Measurements from ENCODE around the gene GLIS1. TPM values are rescaled to one million over a fixed set of nuclear protein-coding genes. Genes with fewer than 3 reads are reported as not detected.

GLIS1 gene
- total and polyA plus RNA-seq, 2 experiments from 2014 or later = 0.26 to 0.31 TPM

GRCh38 chr1:53473463-53473862 is 265.5 kb downstream of the GLIS1 start:
- Histone ChIP-seq H3K27ac (ENCODE audit: low read depth) (no peak overlapping the region), H3K36me3 (ENCODE audit: insufficient read depth) (no peaks in the 10 kb centered on the region), H3K9me2 (ENCODE audit: insufficient read depth) (no peaks in the 10 kb centered on the region), H3F3A (replicated peaks; ENCODE audit: low read depth) (peaks cover 4% of the 10 kb centered on the region; the same call in 1 of the 2 replicates), H4K20me1 (replicated peaks; ENCODE audit: insufficient read depth) (no peaks in the 10 kb centered on the region), H3K4me2 (no peak overlapping the region), H2AFZ (no peak overlapping the region), H3K27me3 (ENCODE audit: insufficient read depth) (no peaks in the 10 kb centered on the region), H3K79me2 (replicated peaks; ENCODE audit: insufficient read depth) (no peaks in the 10 kb centered on the region), H3K4me1 (ENCODE audit: insufficient read depth) (peaks cover 8% of the 10 kb centered on the region), H3K4me3 (no peak overlapping the region)
- H3K36me3 Mint-ChIP-seq (ENCODE audit: low read depth) = no peaks in the 10 kb centered on the region
- H3K4me3 Mint-ChIP-seq = no peak overlapping the region
- DNase-seq (ENCODE audit: low spot score) (no peak), ATAC-seq (no peak)
- no peaks in the 10 kb centered on the region; the same call in 2 of the 3 replicates for H3K9me3 Mint-ChIP-seq
- H3K27me3 Mint-ChIP-seq (ENCODE audit: insufficient read depth, low read depth, poor library complexity) = peaks cover 31% of the 10 kb centered on the region
- H3K27ac Mint-ChIP-seq = no peak overlapping the region
- TF ChIP-seq, protein P1, sequence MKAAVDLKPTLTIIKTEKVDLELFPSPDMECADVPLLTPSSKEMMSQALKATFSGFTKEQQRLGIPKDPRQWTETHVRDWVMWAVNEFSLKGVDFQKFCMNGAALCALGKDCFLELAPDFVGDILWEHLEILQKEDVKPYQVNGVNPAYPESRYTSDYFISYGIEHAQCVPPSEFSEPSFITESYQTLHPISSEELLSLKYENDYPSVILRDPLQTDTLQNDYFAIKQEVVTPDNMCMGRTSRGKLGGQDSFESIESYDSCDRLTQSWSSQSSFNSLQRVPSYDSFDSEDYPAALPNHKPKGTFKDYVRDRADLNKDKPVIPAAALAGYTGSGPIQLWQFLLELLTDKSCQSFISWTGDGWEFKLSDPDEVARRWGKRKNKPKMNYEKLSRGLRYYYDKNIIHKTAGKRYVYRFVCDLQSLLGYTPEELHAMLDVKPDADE (IDR thresholded peaks at IDR 0.05) = no peak
- no peak for TF ChIP-seq STAT1 (IDR thresholded peaks at IDR 0.05; ENCODE audit: unreplicated experiment)
- no peak for TF ChIP-seq EZH2phosphoT487 (IDR thresholded peaks at IDR 0.05; ENCODE audit: unreplicated experiment)
- no peak for TF ChIP-seq REST (IDR thresholded peaks at IDR 0.05; ENCODE audit: unreplicated experiment)
- no peak for TF ChIP-seq ZNF331 (CRISPR knock-in tag; IDR thresholded peaks at IDR 0.05; ENCODE audit: low read depth)
- no peak for TF ChIP-seq JUNB (IDR thresholded peaks at IDR 0.05; ENCODE audit: unreplicated experiment)
- TF ChIP-seq NANOG (IDR thresholded peaks at IDR 0.05; ENCODE audit: borderline replicate concordance) = no peak
- TF ChIP-seq, protein P2, sequence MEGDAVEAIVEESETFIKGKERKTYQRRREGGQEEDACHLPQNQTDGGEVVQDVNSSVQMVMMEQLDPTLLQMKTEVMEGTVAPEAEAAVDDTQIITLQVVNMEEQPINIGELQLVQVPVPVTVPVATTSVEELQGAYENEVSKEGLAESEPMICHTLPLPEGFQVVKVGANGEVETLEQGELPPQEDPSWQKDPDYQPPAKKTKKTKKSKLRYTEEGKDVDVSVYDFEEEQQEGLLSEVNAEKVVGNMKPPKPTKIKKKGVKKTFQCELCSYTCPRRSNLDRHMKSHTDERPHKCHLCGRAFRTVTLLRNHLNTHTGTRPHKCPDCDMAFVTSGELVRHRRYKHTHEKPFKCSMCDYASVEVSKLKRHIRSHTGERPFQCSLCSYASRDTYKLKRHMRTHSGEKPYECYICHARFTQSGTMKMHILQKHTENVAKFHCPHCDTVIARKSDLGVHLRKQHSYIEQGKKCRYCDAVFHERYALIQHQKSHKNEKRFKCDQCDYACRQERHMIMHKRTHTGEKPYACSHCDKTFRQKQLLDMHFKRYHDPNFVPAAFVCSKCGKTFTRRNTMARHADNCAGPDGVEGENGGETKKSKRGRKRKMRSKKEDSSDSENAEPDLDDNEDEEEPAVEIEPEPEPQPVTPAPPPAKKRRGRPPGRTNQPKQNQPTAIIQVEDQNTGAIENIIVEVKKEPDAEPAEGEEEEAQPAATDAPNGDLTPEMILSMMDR (conservative IDR thresholded peaks at IDR 0.05; ENCODE audit: low read depth in 2 of 2) = peak; percentile 44 to 61
- TF ChIP-seq POLR2AphosphoS5 (IDR thresholded peaks at IDR 0.05; ENCODE audit: low read depth) = no peak
- peaks cover 19% of the 10 kb centered on the region for H3K4me1 Mint-ChIP-seq

DNA sequence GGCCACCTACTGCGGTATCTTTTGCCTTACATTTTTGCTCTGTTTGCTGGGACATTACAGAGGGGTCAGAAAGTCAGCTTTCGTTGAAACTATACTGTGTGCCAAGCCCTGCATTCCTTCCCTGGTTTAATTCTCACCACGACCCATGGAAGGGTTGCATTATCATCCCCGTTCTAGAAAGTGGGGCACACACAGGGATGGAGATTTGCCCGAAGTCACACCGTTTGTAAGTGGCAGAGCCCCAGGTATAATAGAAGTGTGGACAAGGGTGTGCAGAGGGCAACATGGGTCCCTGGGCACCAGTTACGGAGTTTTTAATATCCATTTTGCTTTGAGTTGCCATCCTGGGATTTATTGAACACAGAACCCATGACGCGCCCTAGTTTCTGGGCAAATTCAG is 268.0 kb downstream of the GLIS1 start:
- no peaks in the 10 kb centered on the region for H3K9me2 ChIP-seq (ENCODE audit: insufficient read depth)
- H3K4me3 Mint-ChIP-seq = no peak overlapping the region
- H3K79me2 ChIP-seq (replicated peaks; ENCODE audit: insufficient read depth) = no peaks in the 10 kb centered on the region
- no peaks in the 10 kb centered on the region for H4K20me1 ChIP-seq (replicated peaks; ENCODE audit: insufficient read depth)
- H3K27ac ChIP-seq (ENCODE audit: low read depth) = no peak overlapping the region
- H3K4me1 Mint-ChIP-seq = peaks cover 17% of the 10 kb centered on the region
- H3K4me1 ChIP-seq (ENCODE audit: insufficient read depth) = peaks cover 8% of the 10 kb centered on the region
- DNase-seq (ENCODE audit: low spot score) (no peak), ATAC-seq (no peak)
- H3K27me3 ChIP-seq (ENCODE audit: insufficient read depth) = no peaks in the 10 kb centered on the region
- no peak overlapping the region for H3K4me2 ChIP-seq
- peaks cover 26% of the 10 kb centered on the region for H3K27me3 Mint-ChIP-seq (ENCODE audit: insufficient read depth, low read depth, poor library complexity)
- H3K36me3 Mint-ChIP-seq (ENCODE audit: low read depth) = no peaks in the 10 kb centered on the region
- H2AFZ ChIP-seq = peak overlapping the region; percentile 96
- no peak overlapping the region for H3K4me3 ChIP-seq
- H3F3A ChIP-seq (replicated peaks; ENCODE audit: low read depth) = peaks cover 4% of the 10 kb centered on the region; the same call in 1 of the 2 replicates
- H3K9me3 Mint-ChIP-seq = no peaks in the 10 kb centered on the region; the same call in 2 of the 3 replicates
- no peak overlapping the region for H3K27ac Mint-ChIP-seq
- H3K36me3 ChIP-seq (ENCODE audit: insufficient read depth) = no peaks in the 10 kb centered on the region
- TF ChIP-seq POLR2AphosphoS5 (IDR thresholded peaks at IDR 0.05; ENCODE audit: low read depth) = no peak
- TF ChIP-seq, protein P2 (conservative IDR thresholded peaks at IDR 0.05; ENCODE audit: low read depth in 2 of 2) = no peak
- no peak for TF ChIP-seq EZH2 (IDR thresholded peaks at IDR 0.05; ENCODE audit: low read depth, unreplicated experiment)
- no peak for TF ChIP-seq ZNF331 (CRISPR knock-in tag; IDR thresholded peaks at IDR 0.05; ENCODE audit: low read depth)
- no peak for TF ChIP-seq REST (IDR thresholded peaks at IDR 0.05; ENCODE audit: unreplicated experiment)
- TF ChIP-seq JUNB (IDR thresholded peaks at IDR 0.05; ENCODE audit: unreplicated experiment) = no peak
- no peak for TF ChIP-seq STAT1 (IDR thresholded peaks at IDR 0.05; ENCODE audit: unreplicated experiment)
- no peak for TF ChIP-seq CREB1 (CRISPR knock-in tag; IDR thresholded peaks at IDR 0.05; ENCODE audit: low read depth)

Measured in GM23338 (cell line).